Ishikawa (cell line): ENCODE results near the gene CDR2L.

Experiments
- CEBPB ChIP-seq: IDR thresholded peaks from 2 replicates; pipeline ENCODE4 v1.6.1; 2012
- NFIC ChIP-seq: IDR thresholded peaks from 2 replicates; pipeline ENCODE4 v1.6.1; 2012
- REST ChIP-seq: IDR thresholded peaks from 2 replicates; pipeline ENCODE4 v1.6.1; 2012; ENCODE audit warnings: low read depth, mild to moderate bottlenecking
- TAF1 ChIP-seq: IDR thresholded peaks from 2 replicates; pipeline ENCODE4 v1.6.1; 2012; ENCODE audit warnings: low read depth, mild to moderate bottlenecking
- YY1 ChIP-seq: IDR thresholded peaks from 2 replicates; pipeline ENCODE4 v1.6.1; 2012; ENCODE audit warnings: low read depth

- TF ChIP-seq NFIC = no peak
- no peak for TF ChIP-seq REST
- TF ChIP-seq CEBPB = no peak
- no peak for TF ChIP-seq YY1
- TF ChIP-seq TAF1 = no peak
Measured at GRCh38 chr17:74941128-74941725, 46.2 kb upstream of the CDR2L start.
